HepG2 (cell line): Measurements from ENCODE around the gene TRIM10. TPM values are rescaled to one million over a fixed set of nuclear protein-coding genes. Genes with fewer than 3 reads are reported as not detected.
A peak's percentile ranks its signal among the peaks of the same experiment; 100 is the strongest.

ENCODE experiments used
- AKAP8 ChIP-seq: sonication (generic); formaldehyde crosslinking; IDR thresholded peaks from 2 replicates; pipeline ENCODE4 v1.5.1; 2020; ENCODE audit warnings: mild to moderate bottlenecking, missing genetic modification reagents
- ARNT2 ChIP-seq: sonication (generic); formaldehyde crosslinking; IDR thresholded peaks from 2 replicates; pipeline ENCODE4 v1.8.0; 2022; ENCODE audit warnings: mild to moderate bottlenecking, low read depth, missing genetic modification reagents, moderate library complexity
- EEA1 ChIP-seq: sonication (generic); formaldehyde crosslinking; IDR thresholded peaks from 2 replicates; pipeline ENCODE4 v1.5.1; 2020; ENCODE audit warnings: mild to moderate bottlenecking, missing genetic modification reagents, borderline replicate concordance
- FOXM1 ChIP-seq: sonication (generic); formaldehyde crosslinking; IDR thresholded peaks from 2 replicates; pipeline ENCODE4 v1.5.0; 2020; ENCODE audit warnings: missing genetic modification reagents
- HMG20A ChIP-seq: IDR thresholded peaks from 2 replicates; pipeline ENCODE4 v1.6.1; 2016; ENCODE audit warnings: borderline replicate concordance
- ISX ChIP-seq: sonication (generic); formaldehyde crosslinking; conservative IDR thresholded peaks from 2 replicates; pipeline ENCODE4 v1.5.0; 2020; ENCODE audit warnings: missing genetic modification reagents
- KAT8 ChIP-seq: IDR thresholded peaks from 2 replicates; pipeline ENCODE4 v1.6.1; 2016; ENCODE audit warnings: missing genetic modification reagents, missing compliant biosample characterization
- KDM2A ChIP-seq: sonication (generic); formaldehyde crosslinking; IDR thresholded peaks from 2 replicates; pipeline ENCODE4 v1.4.0; 2020; ENCODE audit warnings: low read depth, missing genetic modification reagents, borderline replicate concordance
- NFE2L1 ChIP-seq: sonication (generic); formaldehyde crosslinking; IDR thresholded peaks from 2 replicates; pipeline ENCODE4 v1.4.0; 2020; ENCODE audit warnings: missing genetic modification reagents, mild to moderate bottlenecking, borderline replicate concordance
- PLRG1 ChIP-seq: fragments of 450-650 bp; conservative IDR thresholded peaks from 2 replicates; pipeline ENCODE4 v1.6.1; 2016
- SMAD3 ChIP-seq: sonication (generic); formaldehyde crosslinking; IDR thresholded peaks from 2 replicates; pipeline ENCODE4 v1.4.0; 2020; ENCODE audit warnings: missing genetic modification reagents
- TCF12 ChIP-seq, 2 experiments: fragments of 450-650 bp in 1 of 2; sonication (generic) in 1 of 2; formaldehyde crosslinking in 1 of 2; IDR thresholded peaks; 2 replicates each; pipeline versions ENCODE4 v1.6.1 to v1.8.0; 2017 to 2022; ENCODE audit warnings: antibody characterized with exemption in 1 of 2, mild to moderate bottlenecking in 1 of 2, missing genetic modification reagents in 1 of 2, moderate library complexity in 1 of 2
- WIZ ChIP-seq: sonication (generic); formaldehyde crosslinking; IDR thresholded peaks from 2 replicates; pipeline ENCODE4 v1.5.1; 2020; ENCODE audit warnings: mild to moderate bottlenecking, missing genetic modification reagents
- ZNF260 ChIP-seq: sonication (generic); formaldehyde crosslinking; IDR thresholded peaks from 2 replicates; pipeline ENCODE4 v1.4.0; 2020; ENCODE audit warnings: missing genetic modification reagents, low read depth, mild to moderate bottlenecking, borderline replicate concordance
- ZNF468 ChIP-seq: sonication (generic); formaldehyde crosslinking; IDR thresholded peaks from 2 replicates; pipeline ENCODE4 v1.8.0; 2022; ENCODE audit warnings: mild to moderate bottlenecking, moderate library complexity, missing genetic modification reagents
- ZNF607 ChIP-seq: sonication (generic); formaldehyde crosslinking; IDR thresholded peaks from 2 replicates; pipeline ENCODE4 v1.5.1; 2020; ENCODE audit warnings: missing genetic modification reagents, mild to moderate bottlenecking, borderline replicate concordance
- polyA plus RNA-seq, 8 experiments: library from polyadenylated mRNA; depleted of rRNA in 3 of 8; stranded (reverse) in 7 of 8; unstranded in 1 of 8; fragments of >200 nt; fragmentation: Illumina TruSeq in 4 of 8; extraction: Trizol in 4 of 8; gene quantifications; 2 replicates each; pipeline versions ENCODE4 v1.2.1 to v1.2.3, GENCODE V29; 2011 to 2016; ENCODE audit warnings: low read depth in 4 of 8, missing spikeins in 1 of 8, mixed read lengths in 1 of 8; ENCODE audit not compliant: insufficient read depth in 1 of 8
- total RNA-seq, 5 experiments: library from RNA; depleted of rRNA; stranded (reverse); fragments of >200 nt; fragmentation: Illumina TruSeq; extraction: Trizol; gene quantifications; 2 replicates each; pipeline ENCODE4 v1.2.3, GENCODE V29; 2016; ENCODE audit warnings: low read depth in 1 of 5
- TF ChIP-seq, protein P1 (sequence below): sonication (generic); formaldehyde crosslinking; IDR thresholded peaks from 2 replicates; pipeline ENCODE4 v1.5.0; 2020; ENCODE audit warnings: missing genetic modification reagents
- TF ChIP-seq, protein P2 (sequence below): sonication (generic); formaldehyde crosslinking; IDR thresholded peaks from 2 replicates; pipeline ENCODE4 v1.8.0; 2022; ENCODE audit warnings: missing genetic modification reagents, mild to moderate bottlenecking, borderline replicate concordance
- TF ChIP-seq, protein P3 (sequence below): sonication (generic); formaldehyde crosslinking; IDR thresholded peaks from 2 replicates; pipeline ENCODE4 v1.8.0; 2022; ENCODE audit warnings: low read depth, missing genetic modification reagents
- TF ChIP-seq, protein P4 (sequence below): sonication (generic); formaldehyde crosslinking; IDR thresholded peaks from 2 replicates; pipeline ENCODE4 v1.8.1; 2022; ENCODE audit warnings: mild to moderate bottlenecking, missing genetic modification reagents
- TF ChIP-seq, protein P5 (sequence below): sonication (generic); formaldehyde crosslinking; IDR thresholded peaks from 2 replicates; pipeline ENCODE4 v1.5.1; 2020; ENCODE audit warnings: missing genetic modification reagents, mild to moderate bottlenecking, borderline replicate concordance

Gene TRIM10
- total and polyA plus RNA-seq, 2 of the 13 experiments (the other 11 are each of a cell fraction or from before 2014, with no cell fraction given): 4.1 to 6.8 TPM

DNA sequence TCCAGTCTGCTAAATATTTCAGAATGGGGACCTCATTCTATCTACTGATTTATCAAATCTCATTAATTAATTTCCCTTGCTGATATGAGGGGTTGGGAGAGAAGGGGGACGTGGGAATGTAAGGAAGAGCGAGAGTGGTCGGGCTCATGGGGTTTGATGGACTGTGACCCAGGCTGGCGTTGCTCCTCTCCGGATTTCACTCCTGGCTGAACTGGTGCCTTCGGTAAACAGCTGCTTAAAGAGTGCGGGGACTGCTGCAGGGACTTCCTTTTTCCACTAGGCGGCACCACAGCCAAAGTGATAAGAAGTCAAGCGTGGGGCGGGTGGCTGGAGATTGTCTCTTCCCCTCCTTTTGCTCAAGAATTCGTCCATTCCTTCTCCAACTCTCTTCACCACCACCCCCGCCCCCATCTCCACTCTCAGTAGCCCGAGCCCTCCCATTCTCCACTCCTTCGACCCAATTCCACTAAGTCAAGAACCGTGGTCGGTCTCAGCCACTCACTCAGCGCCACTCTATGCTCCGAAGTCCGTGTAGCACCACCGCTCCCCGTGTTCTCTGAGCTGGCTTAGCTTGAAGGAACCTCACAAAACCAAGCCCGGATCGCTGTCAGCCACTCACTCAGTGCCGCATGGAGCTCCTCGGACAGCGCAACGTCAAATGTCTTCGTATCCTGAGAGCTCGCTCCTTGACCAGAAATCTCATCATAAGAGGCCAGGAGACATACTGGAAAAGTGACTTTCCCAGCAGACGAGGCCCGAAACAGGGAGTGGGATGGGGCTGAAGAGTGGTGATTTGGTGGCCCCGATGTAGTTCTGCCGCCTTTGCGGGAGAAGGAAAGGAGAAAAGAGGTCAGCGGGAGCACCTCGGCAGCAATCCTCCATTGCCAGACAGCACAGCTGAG is 57.8 kb downstream of the TRIM10 start (continued):
- TF ChIP-seq KDM2A (CRISPR knock-in tag) (peak; percentile 86), PLRG1 (no peak), EEA1 (CRISPR knock-in tag) (no peak), ARNT2 (CRISPR knock-in tag) (0 out of 2 replicates have a peak, but pooled peaks have one; percentile 43), SMAD3 (CRISPR knock-in tag) (peak; percentile 66; the same call in 1 of the 2 replicates), TCF12 (IDR thresholded peaks at IDR 0.05) (no peak), TCF12 (CRISPR knock-in tag; IDR thresholded peaks at IDR 0.05) (no peak), ISX (no peak), HMG20A (CRISPR knock-in tag) (no peak), KAT8 (CRISPR knock-in tag) (peak; percentile 72), ZNF468 (CRISPR knock-in tag) (no peak), WIZ (CRISPR knock-in tag) (no peak), ZNF260 (CRISPR knock-in tag) (no peak), NFE2L1 (CRISPR knock-in tag) (no peak), FOXM1 (CRISPR knock-in tag) (no peak), AKAP8 (CRISPR knock-in tag) (peak; percentile 59; the same call in 1 of the 2 replicates), ZNF607 (CRISPR knock-in tag) (no peak)
- TF ChIP-seq, protein P1, sequence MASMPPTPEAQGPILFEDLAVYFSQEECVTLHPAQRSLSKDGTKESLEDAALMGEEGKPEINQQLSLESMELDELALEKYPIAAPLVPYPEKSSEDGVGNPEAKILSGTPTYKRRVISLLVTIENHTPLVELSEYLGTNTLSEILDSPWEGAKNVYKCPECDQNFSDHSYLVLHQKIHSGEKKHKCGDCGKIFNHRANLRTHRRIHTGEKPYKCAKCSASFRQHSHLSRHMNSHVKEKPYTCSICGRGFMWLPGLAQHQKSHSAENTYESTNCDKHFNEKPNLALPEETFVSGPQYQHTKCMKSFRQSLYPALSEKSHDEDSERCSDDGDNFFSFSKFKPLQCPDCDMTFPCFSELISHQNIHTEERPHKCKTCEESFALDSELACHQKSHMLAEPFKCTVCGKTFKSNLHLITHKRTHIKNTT (CRISPR knock-in tag): no peak
- TF ChIP-seq, protein P2, sequence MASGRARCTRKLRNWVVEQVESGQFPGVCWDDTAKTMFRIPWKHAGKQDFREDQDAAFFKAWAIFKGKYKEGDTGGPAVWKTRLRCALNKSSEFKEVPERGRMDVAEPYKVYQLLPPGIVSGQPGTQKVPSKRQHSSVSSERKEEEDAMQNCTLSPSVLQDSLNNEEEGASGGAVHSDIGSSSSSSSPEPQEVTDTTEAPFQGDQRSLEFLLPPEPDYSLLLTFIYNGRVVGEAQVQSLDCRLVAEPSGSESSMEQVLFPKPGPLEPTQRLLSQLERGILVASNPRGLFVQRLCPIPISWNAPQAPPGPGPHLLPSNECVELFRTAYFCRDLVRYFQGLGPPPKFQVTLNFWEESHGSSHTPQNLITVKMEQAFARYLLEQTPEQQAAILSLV (CRISPR knock-in tag): no peak
- TF ChIP-seq, protein P3, sequence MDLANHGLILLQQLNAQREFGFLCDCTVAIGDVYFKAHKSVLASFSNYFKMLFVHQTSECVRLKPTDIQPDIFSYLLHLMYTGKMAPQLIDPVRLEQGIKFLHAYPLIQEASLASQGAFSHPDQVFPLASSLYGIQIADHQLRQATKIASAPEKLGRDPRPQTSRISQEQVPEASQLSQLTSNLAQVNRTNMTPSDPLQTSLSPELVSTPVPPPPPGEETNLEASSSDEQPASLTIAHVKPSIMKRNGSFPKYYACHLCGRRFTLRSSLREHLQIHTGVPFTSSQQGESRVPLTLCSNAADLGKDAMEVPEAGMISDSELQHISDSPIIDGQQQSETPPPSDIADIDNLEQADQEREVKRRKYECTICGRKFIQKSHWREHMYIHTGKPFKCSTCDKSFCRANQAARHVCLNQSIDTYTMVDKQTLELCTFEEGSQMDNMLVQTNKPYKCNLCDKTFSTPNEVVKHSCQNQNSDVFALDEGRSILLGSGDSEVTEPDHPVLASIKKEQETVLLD (CRISPR knock-in tag): no peak
- TF ChIP-seq, protein P4, sequence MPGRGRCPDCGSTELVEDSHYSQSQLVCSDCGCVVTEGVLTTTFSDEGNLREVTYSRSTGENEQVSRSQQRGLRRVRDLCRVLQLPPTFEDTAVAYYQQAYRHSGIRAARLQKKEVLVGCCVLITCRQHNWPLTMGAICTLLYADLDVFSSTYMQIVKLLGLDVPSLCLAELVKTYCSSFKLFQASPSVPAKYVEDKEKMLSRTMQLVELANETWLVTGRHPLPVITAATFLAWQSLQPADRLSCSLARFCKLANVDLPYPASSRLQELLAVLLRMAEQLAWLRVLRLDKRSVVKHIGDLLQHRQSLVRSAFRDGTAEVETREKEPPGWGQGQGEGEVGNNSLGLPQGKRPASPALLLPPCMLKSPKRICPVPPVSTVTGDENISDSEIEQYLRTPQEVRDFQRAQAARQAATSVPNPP: no peak
- TF ChIP-seq, protein P5, sequence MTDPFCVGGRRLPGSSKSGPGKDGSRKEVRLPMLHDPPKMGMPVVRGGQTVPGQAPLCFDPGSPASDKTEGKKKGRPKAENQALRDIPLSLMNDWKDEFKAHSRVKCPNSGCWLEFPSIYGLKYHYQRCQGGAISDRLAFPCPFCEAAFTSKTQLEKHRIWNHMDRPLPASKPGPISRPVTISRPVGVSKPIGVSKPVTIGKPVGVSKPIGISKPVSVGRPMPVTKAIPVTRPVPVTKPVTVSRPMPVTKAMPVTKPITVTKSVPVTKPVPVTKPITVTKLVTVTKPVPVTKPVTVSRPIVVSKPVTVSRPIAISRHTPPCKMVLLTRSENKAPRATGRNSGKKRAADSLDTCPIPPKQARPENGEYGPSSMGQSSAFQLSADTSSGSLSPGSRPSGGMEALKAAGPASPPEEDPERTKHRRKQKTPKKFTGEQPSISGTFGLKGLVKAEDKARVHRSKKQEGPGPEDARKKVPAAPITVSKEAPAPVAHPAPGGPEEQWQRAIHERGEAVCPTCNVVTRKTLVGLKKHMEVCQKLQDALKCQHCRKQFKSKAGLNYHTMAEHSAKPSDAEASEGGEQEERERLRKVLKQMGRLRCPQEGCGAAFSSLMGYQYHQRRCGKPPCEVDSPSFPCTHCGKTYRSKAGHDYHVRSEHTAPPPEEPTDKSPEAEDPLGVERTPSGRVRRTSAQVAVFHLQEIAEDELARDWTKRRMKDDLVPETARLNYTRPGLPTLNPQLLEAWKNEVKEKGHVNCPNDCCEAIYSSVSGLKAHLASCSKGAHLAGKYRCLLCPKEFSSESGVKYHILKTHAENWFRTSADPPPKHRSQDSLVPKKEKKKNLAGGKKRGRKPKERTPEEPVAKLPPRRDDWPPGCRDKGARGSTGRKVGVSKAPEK (CRISPR knock-in tag): 0 out of 2 replicates have a peak, but pooled peaks have one; percentile 66
